SK-N-SH (cell line): ENCODE measurements around the gene SLC9A2. TPM values are rescaled to one million over a fixed set of nuclear protein-coding genes. Genes with fewer than 3 reads are reported as not detected.

Experiments
- CTCF ChIA-PET: fragments of 300-600, 350-600 bp; formaldehyde crosslinking; extraction: SDS; loops from one replicate; lab custom pipeline; 2021; lab: Yijun Ruan, JAX
- POLR2A ChIA-PET: fragments of 350-600 bp; sonication (Branson Sonifier 250); formaldehyde crosslinking; extraction: SDS; loops from one replicate; lab custom pipeline; 2020; ENCODE audit warnings: antibody characterized with exemption, inconsistent platforms; lab: Yijun Ruan, JAX
- DNase-seq: peaks from one replicate; pipeline ENCODE4 v3.0.0; 2012
- H2AFZ ChIP-seq: fragments of 200-600 bp; sonication (generic); 2 replicates; pipeline ENCODE4 v1.8.1; 2016; ENCODE audit warnings: antibody characterized with exemption, mild to moderate bottlenecking, low read depth
- H3F3A ChIP-seq: fragments of 200-600 bp; sonication (generic); replicated peaks from 2 replicates; pipeline ENCODE3; 2016; ENCODE audit warnings: antibody characterized with exemption, mild to moderate bottlenecking; ENCODE audit not compliant: insufficient read depth
- H3K27ac ChIP-seq, 2 experiments: fragments of 200-500 bp in 1 of 2; fragments of 200-600 bp in 1 of 2; sonication (Bioruptor generic) in 1 of 2; sonication (generic), shearing (Covaris generic) in 1 of 2; 2 replicates each; pipeline versions ENCODE4 v1.5.1 to v1.6.1; 2014 to 2016; ENCODE audit warnings: low read depth in 2 of 2, inconsistent platforms in 1 of 2, low read length in 1 of 2, mild to moderate bottlenecking in 1 of 2, mixed read lengths in 1 of 2
- H3K27me3 ChIP-seq: fragments of 200-600 bp; sonication (generic), shearing (Covaris generic); 2 replicates; pipeline ENCODE4 v1.6.1; 2016; ENCODE audit warnings: mixed run types; ENCODE audit not compliant: insufficient read depth
- H3K36me3 ChIP-seq, 2 experiments: fragments of 200-500 bp in 1 of 2; fragments of 200-600 bp in 1 of 2; sonication (Bioruptor generic) in 1 of 2; sonication (generic) in 1 of 2; replicated peaks in 1 of 2; 2 replicates each; pipeline versions ENCODE3 to v1.5.1; 2014 to 2016; ENCODE audit warnings: low read length in 1 of 2, mild to moderate bottlenecking in 1 of 2; ENCODE audit not compliant: insufficient read depth in 2 of 2, control insufficient read depth in 1 of 2
- H3K4me1 ChIP-seq, 2 experiments: fragments of 200-500 bp in 1 of 2; fragments of 200-600 bp in 1 of 2; sonication (Bioruptor generic) in 1 of 2; sonication (generic), shearing (Covaris generic) in 1 of 2; 2 replicates each; pipeline versions ENCODE4 v1.5.1 to v1.6.1; 2014 to 2016; ENCODE audit warnings: low read depth in 1 of 2, low read length in 1 of 2, mixed run types in 1 of 2; ENCODE audit not compliant: insufficient read depth in 2 of 2, control insufficient read depth in 1 of 2
- H3K4me2 ChIP-seq: fragments of 200-600 bp; sonication (generic), shearing (Covaris generic); 2 replicates; pipeline ENCODE4 v1.6.1; 2017; ENCODE audit warnings: mixed run types
- H3K4me3 ChIP-seq, 2 experiments: fragments of 200-500 bp in 1 of 2; fragments of 200-600 bp in 1 of 2; sonication (Bioruptor generic) in 1 of 2; sonication (generic), shearing (Covaris generic) in 1 of 2; 2 replicates each; pipeline versions ENCODE4 v1.5.1 to v1.8.1; 2014 to 2016; ENCODE audit warnings: low read depth in 2 of 2, inconsistent platforms in 1 of 2, low read length in 1 of 2, mild to moderate bottlenecking in 1 of 2, mixed read lengths in 1 of 2, moderate library complexity in 1 of 2
- H3K79me2 ChIP-seq: fragments of 200-600 bp; sonication (generic); 2 replicates; pipeline ENCODE4 v1.8.1; 2017; ENCODE audit warnings: mild to moderate bottlenecking; ENCODE audit not compliant: insufficient read depth
- H3K9ac ChIP-seq: fragments of 200-600 bp; sonication (generic); 2 replicates; pipeline ENCODE4 v1.6.1; 2017; ENCODE audit warnings: mixed run types
- H3K9me2 ChIP-seq: fragments of 200-600 bp; sonication (generic); 2 replicates; pipeline ENCODE4 v1.6.1; 2017; ENCODE audit warnings: mixed run types
- H3K9me3 ChIP-seq: fragments of 200-600 bp; sonication (generic); 2 replicates; pipeline ENCODE4 v1.6.1; 2017; ENCODE audit warnings: mixed run types, mild to moderate bottlenecking, moderate library complexity
- H4K20me1 ChIP-seq: fragments of 200-600 bp; sonication (generic); 2 replicates; pipeline ENCODE4 v1.6.1; 2017; ENCODE audit warnings: mild to moderate bottlenecking, mixed run types; ENCODE audit not compliant: insufficient read depth
- CHD2 ChIP-seq: fragments of 150-350 bp; IDR thresholded peaks from 2 replicates; pipeline ENCODE4 v1.6.1; 2018; ENCODE audit warnings: low read length; ENCODE audit not compliant: partially characterized antibody
- CTCF ChIP-seq: fragments of 200-600 bp; sonication (generic); IDR thresholded peaks from 2 replicates; pipeline ENCODE4 v1.6.1; 2017; ENCODE audit warnings: antibody characterized with exemption, mild to moderate bottlenecking, moderate library complexity
- ELF1 ChIP-seq: IDR thresholded peaks from 2 replicates; pipeline ENCODE4 v1.4.0; 2012
- EZH2phosphoT487 ChIP-seq: fragments of 200-600 bp; sonication (generic); IDR thresholded peaks from 2 replicates; pipeline ENCODE4 v1.6.1; 2017; ENCODE audit warnings: low read depth, mixed run types, mild to moderate bottlenecking, antibody characterized with exemption, moderate library complexity, borderline replicate concordance
- FOSL2 ChIP-seq: IDR thresholded peaks from 2 replicates; pipeline ENCODE4 v1.4.0; 2012; ENCODE audit warnings: low read depth, mild to moderate bottlenecking, moderate library complexity, borderline replicate concordance
- FOXJ3 ChIP-seq: sonication (generic); formaldehyde crosslinking; IDR thresholded peaks from 2 replicates; pipeline ENCODE4 v1.5.1; 2020; ENCODE audit warnings: mild to moderate bottlenecking, missing genetic modification reagents
- GABPA ChIP-seq: IDR thresholded peaks from 2 replicates; pipeline ENCODE4 v1.4.0; 2012; ENCODE audit warnings: low read depth, mild to moderate bottlenecking
- IRF3 ChIP-seq: fragments of 150-350 bp; IDR thresholded peaks from 2 replicates; pipeline ENCODE4 v1.6.1; 2016; ENCODE audit warnings: mild to moderate bottlenecking, low read depth, low read length
- JUND ChIP-seq: IDR thresholded peaks from 2 replicates; pipeline ENCODE4 v1.4.0; 2012
- MAX ChIP-seq: IDR thresholded peaks from 2 replicates; pipeline ENCODE4 v1.4.0; 2012; ENCODE audit warnings: low read depth
- MXI1 ChIP-seq: IDR thresholded peaks from 2 replicates; pipeline ENCODE4 v1.6.1; 2012; ENCODE audit warnings: mild to moderate bottlenecking, low read depth, low read length, improper control_type of control experiment
- NRF1 ChIP-seq: IDR thresholded peaks from 2 replicates; pipeline ENCODE4 v1.6.1; 2012; ENCODE audit warnings: low read depth, mild to moderate bottlenecking, low read length
- RAD21 ChIP-seq: IDR thresholded peaks from 2 replicates; pipeline ENCODE4 v1.6.1; 2012; ENCODE audit warnings: mild to moderate bottlenecking, low read length
- REST ChIP-seq: IDR thresholded peaks from 2 replicates; pipeline ENCODE4 v1.6.1; 2012; ENCODE audit warnings: mild to moderate bottlenecking, low read depth, low read length, moderate library complexity
- RFX5 ChIP-seq: IDR thresholded peaks from 2 replicates; pipeline ENCODE4 v1.6.1; 2012; ENCODE audit warnings: mild to moderate bottlenecking, improper control_type of control experiment, low read length
- RXRA ChIP-seq: IDR thresholded peaks from 2 replicates; pipeline ENCODE4 v1.4.0; 2012; ENCODE audit warnings: low read depth, mild to moderate bottlenecking, borderline replicate concordance
- SIN3A ChIP-seq: IDR thresholded peaks from 2 replicates; pipeline ENCODE4 v1.6.1; 2012; ENCODE audit warnings: low read depth, mild to moderate bottlenecking, low read length, moderate library complexity, borderline replicate concordance
- SMC3 ChIP-seq: IDR thresholded peaks from 2 replicates; pipeline ENCODE4 v1.6.1; 2012; ENCODE audit warnings: low read depth, low read length, improper control_type of control experiment
- TAF1 ChIP-seq: IDR thresholded peaks from 2 replicates; pipeline ENCODE4 v1.6.1; 2012; ENCODE audit warnings: low read depth, mild to moderate bottlenecking, low read length, moderate library complexity, borderline replicate concordance
- WGBS: methylation state at CpG from one replicate; pipeline ENCODE4 v1.1.6; 2017; ENCODE audit warnings: low lambda C conversion rate; 5-methylcytosine and 5-hydroxymethylcytosine counted together
- polyA plus RNA-seq, 3 experiments: library from polyadenylated mRNA; depleted of rRNA; stranded (reverse); fragments of >200 nt; gene quantifications; 2 replicates each; pipeline ENCODE4 v1.2.3, GENCODE V29; 2012
- TF ChIP-seq, protein P1 (sequence below): IDR thresholded peaks from 2 replicates; pipeline ENCODE4; 2012

Gene SLC9A2
- polyA plus RNA-seq, 1 of the 3 experiments (the other 2 are of a cell fraction), result not detected

DNA sequence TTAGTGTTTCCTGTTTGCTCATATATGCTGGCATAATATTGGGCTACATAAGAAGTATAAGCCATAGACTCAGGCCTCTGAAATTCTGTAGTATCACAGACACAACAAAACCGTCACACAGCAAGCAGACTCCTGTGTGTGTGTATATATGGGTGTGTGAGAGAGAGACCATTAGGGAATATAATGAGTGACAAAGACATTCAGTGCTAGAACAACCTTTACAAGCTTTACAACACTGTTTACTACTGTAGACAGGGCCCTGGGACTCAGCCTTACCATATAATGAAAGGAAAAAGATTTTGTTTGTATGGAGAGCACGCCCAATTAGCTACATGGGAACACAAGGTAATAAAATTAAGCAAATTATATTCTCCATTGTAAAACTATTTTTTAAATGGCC is 77.1 kb downstream of the SLC9A2 start:
- Histone ChIP-seq H3K9ac (no peak overlapping the region), H3K79me2 (no peaks in the 10 kb centered on the region), H4K20me1 (no peaks in the 10 kb centered on the region), H3K36me3 (no peaks in the 10 kb centered on the region), H3K4me1 (no peaks in the 10 kb centered on the region), H3F3A (no peaks in the 10 kb centered on the region), H2AFZ (no peak overlapping the region), H3K9me2 (no peaks in the 10 kb centered on the region), H3K4me3 (no peak overlapping the region), H3K27me3 (peaks cover 9% of the 10 kb centered on the region), H3K27ac (no peak overlapping the region), H3K4me2 (no peak overlapping the region), H3K9me3 (no peaks in the 10 kb centered on the region)
- no peak for DNase-seq
- ChIA-PET CTCF (no interaction called here), POLR2A (no interaction called here)
- 5% methylated on average over 2 of the region's 2 CpGs for WGBS
- TF ChIP-seq CTCF (no peak), MAX (no peak), RFX5 (no peak), FOXJ3 (CRISPR knock-in tag) (no peak), GABPA (no peak), REST (no peak), RAD21 (no peak), CHD2 (no peak), EZH2phosphoT487 (no peak), SIN3A (no peak), SMC3 (no peak), JUND (no peak), NRF1 (no peak), TAF1 (no peak), ELF1 (no peak), MXI1 (no peak), FOSL2 (no peak), IRF3 (no peak), RXRA (no peak)
- TF ChIP-seq, protein P1, sequence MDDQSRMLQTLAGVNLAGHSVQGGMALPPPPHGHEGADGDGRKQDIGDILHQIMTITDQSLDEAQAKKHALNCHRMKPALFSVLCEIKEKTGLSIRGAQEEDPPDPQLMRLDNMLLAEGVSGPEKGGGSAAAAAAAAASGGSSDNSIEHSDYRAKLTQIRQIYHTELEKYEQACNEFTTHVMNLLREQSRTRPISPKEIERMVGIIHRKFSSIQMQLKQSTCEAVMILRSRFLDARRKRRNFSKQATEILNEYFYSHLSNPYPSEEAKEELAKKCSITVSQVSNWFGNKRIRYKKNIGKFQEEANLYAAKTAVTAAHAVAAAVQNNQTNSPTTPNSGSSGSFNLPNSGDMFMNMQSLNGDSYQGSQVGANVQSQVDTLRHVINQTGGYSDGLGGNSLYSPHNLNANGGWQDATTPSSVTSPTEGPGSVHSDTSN, result no peak
